Stimulated activated naive CD8-positive, alpha-beta T cell treated with anti-CD3 and anti-CD28 coated beads, Interleukin-15, Interleukin-2, amounts not matched to agents 100 ng/mL and 50 ng/mL, for 24 hours (primary cell): ENCODE data around the gene CFAP54.

Experiments used
- H3K27ac Mint-ChIP-seq: one replicate; pipeline ENCODE4 v1.8.0; 2021; ENCODE audit warnings: mild to moderate bottlenecking, mixed read lengths
- H3K27me3 Mint-ChIP-seq: one replicate; pipeline ENCODE4 v1.8.0; 2021; ENCODE audit warnings: mixed read lengths
- H3K36me3 Mint-ChIP-seq: one replicate; pipeline ENCODE4 v1.8.0; 2021; ENCODE audit warnings: low read depth, mixed read lengths
- H3K4me1 Mint-ChIP-seq: one replicate; pipeline ENCODE4 v1.8.0; 2021; ENCODE audit warnings: low read depth, mixed read lengths
- H3K4me3 Mint-ChIP-seq: one replicate; pipeline ENCODE4 v1.8.0; 2021; ENCODE audit warnings: mild to moderate bottlenecking, mixed read lengths
- H3K9me3 Mint-ChIP-seq: one replicate; pipeline ENCODE4 v1.8.0; 2021; ENCODE audit warnings: mixed read lengths

Gene CFAP54

DNA sequence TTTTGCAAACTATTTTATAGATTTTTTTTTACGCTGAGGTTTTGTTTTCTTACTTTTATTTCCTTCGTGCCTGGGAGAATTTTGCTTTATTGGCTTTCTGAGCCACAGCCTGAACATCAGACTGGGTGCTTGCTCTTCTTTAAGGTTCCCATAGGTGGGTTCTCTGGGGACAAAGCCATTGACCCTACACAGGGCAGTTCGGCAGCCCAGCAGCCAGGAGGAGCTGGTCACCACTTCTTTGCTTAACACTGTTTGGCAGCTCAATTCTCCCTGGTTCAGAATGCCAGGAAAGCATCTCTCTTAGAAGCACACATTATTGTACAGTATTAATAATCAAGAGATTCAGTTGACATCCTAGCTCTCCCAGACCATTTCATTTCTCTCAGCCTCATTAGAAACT, 276.9 kb downstream of the CFAP54 start:
- no peak overlapping the region for H3K27ac Mint-ChIP-seq
- no peaks in the 10 kb centered on the region for H3K27me3 Mint-ChIP-seq
- H3K36me3 Mint-ChIP-seq = no peaks in the 10 kb centered on the region
- no peak overlapping the region for H3K4me3 Mint-ChIP-seq
- no peaks in the 10 kb centered on the region for H3K4me1 Mint-ChIP-seq
- H3K9me3 Mint-ChIP-seq = no peaks in the 10 kb centered on the region

DNA sequence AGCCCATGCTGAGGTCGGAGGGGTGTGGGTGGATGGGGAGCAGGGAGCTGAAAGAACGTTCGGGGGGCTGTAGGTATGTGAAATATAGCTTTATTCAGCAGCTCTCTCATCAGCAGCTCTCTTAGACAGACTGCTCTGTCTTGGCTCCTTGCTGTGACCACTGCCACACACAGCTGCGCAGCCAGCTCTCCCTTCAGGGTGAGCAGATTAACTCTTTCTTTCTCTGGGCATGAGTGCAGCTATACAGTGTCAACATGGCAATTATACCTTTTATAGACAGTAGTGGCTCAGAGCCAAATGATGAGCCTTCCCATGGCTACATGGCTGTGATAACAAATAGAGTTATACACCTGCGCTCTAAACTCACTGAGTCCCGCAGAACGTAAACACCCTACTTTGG, 280.0 kb downstream of the CFAP54 start:
- Mint-ChIP-seq H3K27me3 (no peaks in the 10 kb centered on the region), H3K4me3 (no peak overlapping the region), H3K36me3 (no peaks in the 10 kb centered on the region), H3K27ac (no peak overlapping the region), H3K9me3 (no peaks in the 10 kb centered on the region), H3K4me1 (no peaks in the 10 kb centered on the region)

DNA sequence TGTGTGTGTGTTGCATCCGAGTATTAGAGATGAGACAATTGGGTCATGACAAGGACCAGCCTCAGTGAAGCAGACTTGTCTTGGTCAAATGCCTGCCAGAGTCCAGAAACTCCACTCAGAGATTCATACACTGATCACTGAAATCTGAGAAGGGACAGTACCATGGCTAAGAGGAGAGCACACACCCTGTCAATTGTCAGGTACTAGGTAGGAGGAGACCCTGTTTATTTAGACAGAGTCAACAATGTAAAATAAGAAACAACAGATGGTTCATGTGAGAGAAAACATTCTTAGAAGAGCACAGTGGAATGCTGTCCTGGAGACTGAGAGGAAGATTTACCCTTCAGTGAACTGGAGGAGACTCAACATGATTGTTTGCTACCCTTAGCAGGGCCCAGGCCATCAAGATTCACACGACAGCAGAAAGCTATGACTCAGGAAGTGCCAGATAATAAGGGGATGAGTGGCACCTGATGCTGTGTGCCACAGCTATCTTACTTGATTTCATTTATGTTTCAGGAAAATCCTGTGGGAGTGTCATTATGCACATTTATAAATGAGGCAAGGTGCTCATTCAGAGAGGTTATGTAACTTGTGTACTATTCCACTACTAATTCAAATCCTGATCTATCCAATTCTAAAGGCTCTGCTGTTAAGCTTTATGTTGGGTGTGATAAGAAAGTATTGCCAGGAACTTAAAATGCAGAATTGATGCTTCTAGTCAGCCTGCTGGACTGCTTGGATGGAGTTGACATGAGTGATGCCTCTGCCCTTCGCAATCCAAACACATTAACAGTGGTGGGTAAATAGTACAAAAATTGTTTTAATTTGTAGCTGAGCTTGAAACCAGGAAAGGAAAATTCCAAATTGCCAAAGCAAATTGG, 281.1 kb downstream of the CFAP54 start:
- Mint-ChIP-seq H3K27me3 (no peaks in the 10 kb centered on the region), H3K27ac (no peak overlapping the region), H3K36me3 (no peaks in the 10 kb centered on the region), H3K9me3 (no peaks in the 10 kb centered on the region), H3K4me1 (no peaks in the 10 kb centered on the region), H3K4me3 (no peak overlapping the region)

DNA sequence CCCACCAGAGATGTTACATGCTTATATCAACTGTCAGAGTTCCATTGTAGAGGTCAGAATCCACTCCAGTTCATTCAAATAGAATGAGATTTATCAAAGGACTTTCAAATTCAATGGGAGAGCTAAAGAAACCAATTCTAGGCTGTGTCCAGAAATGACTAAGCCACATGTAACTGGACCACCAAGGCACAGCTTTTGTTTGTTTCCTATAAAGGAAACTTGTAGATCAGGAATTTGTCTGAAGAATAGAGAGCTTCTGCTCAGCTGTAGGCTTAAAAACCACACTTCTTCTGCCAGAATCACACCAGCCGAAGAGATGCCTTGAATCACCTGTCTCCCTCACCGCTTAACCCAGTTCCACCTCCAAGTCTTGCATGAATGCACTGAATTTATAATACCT, 283.7 kb downstream of the CFAP54 start:
- no peaks in the 10 kb centered on the region for H3K4me1 Mint-ChIP-seq
- no peak overlapping the region for H3K4me3 Mint-ChIP-seq
- no peaks in the 10 kb centered on the region for H3K9me3 Mint-ChIP-seq
- no peak overlapping the region for H3K27ac Mint-ChIP-seq
- no peaks in the 10 kb centered on the region for H3K27me3 Mint-ChIP-seq
- H3K36me3 Mint-ChIP-seq = no peaks in the 10 kb centered on the region

DNA sequence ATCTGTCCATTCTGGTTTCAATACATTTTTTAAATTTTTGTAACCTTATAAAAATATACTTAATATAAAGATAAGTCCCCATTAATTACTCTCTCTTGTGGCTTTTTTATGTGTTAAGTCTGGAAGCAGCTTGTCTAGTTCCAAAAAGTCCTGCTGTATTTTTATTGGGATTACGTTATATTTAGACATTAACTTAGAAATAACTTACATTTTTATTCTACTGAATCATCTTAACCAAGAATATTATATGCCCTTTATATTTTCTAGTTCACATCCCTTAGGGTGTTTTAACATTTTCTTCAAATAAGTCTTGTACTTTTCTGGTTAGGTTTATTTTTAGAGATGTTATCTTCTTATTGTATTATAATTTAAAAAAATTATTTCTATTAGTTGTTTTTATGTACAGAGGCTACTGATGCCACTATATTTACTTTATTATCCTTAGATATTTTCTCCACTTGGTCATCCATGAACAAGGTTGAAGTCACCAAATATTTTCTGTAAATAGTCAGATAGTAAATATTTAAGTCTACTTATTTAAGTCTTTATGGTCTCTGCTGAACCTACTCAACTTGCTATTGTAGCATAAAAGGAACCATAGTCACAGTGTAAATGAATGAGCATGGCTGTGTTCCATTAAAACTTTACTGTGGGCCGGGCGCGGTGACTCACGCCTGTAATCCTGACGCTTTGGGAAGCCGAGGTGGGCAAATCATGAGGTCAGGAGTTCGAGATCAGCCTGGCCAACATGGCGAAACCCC, 285.3 kb downstream of the CFAP54 start:
- Mint-ChIP-seq H3K9me3 (no peaks in the 10 kb centered on the region), H3K27ac (no peak overlapping the region), H3K36me3 (no peaks in the 10 kb centered on the region), H3K4me3 (no peak overlapping the region), H3K4me1 (no peaks in the 10 kb centered on the region), H3K27me3 (no peaks in the 10 kb centered on the region)

DNA sequence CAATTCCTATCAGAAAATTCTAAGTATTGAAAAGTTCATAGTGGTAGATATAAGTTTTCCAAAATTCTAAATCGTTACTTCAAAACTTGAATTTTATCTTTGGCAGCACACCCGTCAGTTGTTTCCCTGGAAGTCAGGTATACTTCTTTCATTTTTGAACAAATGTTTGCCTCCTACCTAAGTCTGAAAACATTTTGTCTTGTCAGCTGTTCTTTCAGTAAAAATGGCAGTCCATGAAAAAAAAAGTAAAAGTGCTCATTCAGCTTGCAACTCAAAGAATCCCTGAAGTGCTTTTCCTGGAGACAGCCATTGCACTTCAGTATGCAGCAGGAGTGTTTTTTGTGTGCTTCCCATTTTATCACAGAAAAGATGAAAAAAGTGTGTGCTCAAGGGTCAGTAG, 287.5 kb downstream of the CFAP54 start:
- Mint-ChIP-seq H3K4me1 (no peaks in the 10 kb centered on the region), H3K27ac (no peak overlapping the region), H3K36me3 (no peaks in the 10 kb centered on the region), H3K4me3 (no peak overlapping the region), H3K27me3 (no peaks in the 10 kb centered on the region), H3K9me3 (no peaks in the 10 kb centered on the region)

DNA sequence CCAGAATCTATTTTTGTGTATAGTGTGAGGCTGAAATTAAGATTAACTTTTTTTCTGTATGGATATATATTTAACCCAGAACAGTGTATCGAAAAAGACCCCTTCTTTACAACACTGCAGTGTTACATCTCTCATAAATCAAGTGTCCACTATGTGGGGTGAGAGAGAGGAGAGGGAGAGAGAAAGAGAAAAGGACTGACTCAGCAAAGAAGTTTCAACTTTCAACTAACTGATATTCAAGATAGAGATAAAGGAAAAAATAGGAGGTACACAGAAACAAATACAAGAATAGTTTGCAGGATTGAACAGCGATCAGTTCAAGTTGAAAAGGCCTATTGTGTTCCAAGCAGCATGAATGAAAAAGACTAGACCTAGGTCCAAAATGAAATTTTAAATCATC, 291.0 kb downstream of the CFAP54 start:
- H3K27ac Mint-ChIP-seq = no peak overlapping the region
- H3K27me3 Mint-ChIP-seq = no peaks in the 10 kb centered on the region
- no peaks in the 10 kb centered on the region for H3K36me3 Mint-ChIP-seq
- no peaks in the 10 kb centered on the region for H3K9me3 Mint-ChIP-seq
- H3K4me1 Mint-ChIP-seq = no peaks in the 10 kb centered on the region
- no peak overlapping the region for H3K4me3 Mint-ChIP-seq

DNA sequence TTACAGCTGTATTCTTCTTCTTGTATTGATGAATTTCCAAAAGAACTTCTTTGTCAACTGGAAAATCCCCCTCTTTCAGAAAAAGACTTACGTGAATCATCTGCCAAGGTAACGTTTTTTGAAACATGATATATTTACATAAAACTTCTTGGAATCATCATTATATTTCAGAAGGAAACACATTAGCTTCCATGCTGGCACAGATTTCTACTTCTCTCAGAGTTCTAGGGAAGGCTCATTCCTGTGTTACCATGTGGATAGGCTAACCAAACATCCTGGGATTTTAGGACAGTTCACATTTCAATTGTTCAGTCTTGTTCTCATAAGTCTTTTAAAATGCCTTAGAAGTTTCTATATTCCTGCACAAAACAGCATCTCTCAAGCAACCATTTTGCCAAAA, 297.4 kb downstream of the CFAP54 start:
- no peak overlapping the region for H3K27ac Mint-ChIP-seq
- H3K4me1 Mint-ChIP-seq = no peaks in the 10 kb centered on the region
- no peak overlapping the region for H3K4me3 Mint-ChIP-seq
- H3K9me3 Mint-ChIP-seq = no peaks in the 10 kb centered on the region
- H3K27me3 Mint-ChIP-seq = no peaks in the 10 kb centered on the region
- no peaks in the 10 kb centered on the region for H3K36me3 Mint-ChIP-seq

DNA sequence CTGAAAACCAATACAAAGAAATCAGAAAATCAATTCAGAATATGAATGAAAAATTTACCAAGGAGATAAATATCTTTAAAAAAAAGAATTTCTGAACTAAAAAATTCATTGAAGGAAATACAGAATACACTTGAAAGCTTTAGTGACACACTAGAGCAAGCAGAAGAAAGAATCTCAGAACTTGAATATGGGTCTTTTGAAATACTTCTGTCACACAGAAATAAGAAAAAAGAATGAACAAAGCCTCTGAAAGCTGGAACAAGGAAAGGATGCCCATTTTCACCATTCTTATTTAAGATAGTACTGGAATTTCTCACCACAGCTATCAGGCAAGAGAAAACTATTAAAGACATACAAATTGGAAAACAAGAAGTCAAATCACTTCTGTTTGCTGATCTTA, 314.6 kb downstream of the CFAP54 start:
- Mint-ChIP-seq H3K36me3 (no peaks in the 10 kb centered on the region), H3K4me1 (no peaks in the 10 kb centered on the region), H3K4me3 (no peak overlapping the region), H3K27me3 (peaks cover 15% of the 10 kb centered on the region), H3K27ac (no peak overlapping the region), H3K9me3 (peaks cover 10% of the 10 kb centered on the region)

DNA sequence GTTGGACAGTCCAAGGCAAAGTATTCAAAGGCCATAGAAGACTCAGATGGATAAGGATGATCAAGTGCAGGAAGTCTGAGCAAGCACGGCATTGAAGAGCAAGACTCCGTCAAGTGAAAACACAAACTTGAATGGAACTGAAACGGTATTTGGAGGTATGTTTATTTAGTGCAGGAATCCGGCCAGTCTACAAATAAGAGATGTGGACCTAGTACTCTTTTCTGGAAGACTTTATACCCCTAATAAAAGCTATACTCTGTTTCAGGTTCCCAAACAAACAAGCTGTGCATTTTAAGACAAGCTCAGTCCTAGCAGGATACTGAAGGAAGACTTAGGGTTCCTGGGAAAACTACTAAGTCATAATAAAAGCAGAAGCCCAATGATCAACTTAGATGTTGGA, 316.9 kb downstream of the CFAP54 start:
- Mint-ChIP-seq H3K27ac (no peak overlapping the region), H3K4me3 (no peak overlapping the region), H3K4me1 (no peaks in the 10 kb centered on the region)

DNA sequence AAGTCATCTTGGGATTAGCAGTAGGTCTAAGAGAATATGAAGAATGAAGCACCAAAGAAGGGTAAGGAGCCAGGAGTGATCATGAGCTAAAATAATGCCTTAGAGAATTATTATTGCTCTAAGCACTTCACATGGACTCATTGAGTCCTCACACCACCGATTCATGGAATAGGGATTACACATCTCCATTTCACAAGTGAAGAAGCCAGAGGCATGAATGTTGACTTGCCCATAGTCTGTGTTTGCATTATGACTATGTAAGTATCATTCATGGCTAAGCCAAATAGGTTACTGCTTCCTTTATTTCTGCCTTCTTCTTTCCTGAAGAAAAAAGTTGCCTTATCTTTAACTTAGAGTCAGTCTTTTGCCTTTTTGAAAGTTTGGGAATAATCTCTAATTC, 318.4 kb downstream of the CFAP54 start:
- Mint-ChIP-seq H3K9me3 (peaks cover 10% of the 10 kb centered on the region), H3K36me3 (no peaks in the 10 kb centered on the region)

More for the DNA sequence above, 316.9 kb downstream of the CFAP54 start:
- no peaks in the 10 kb centered on the region for H3K27me3 Mint-ChIP-seq
- no peaks in the 10 kb centered on the region for H3K36me3 Mint-ChIP-seq
- H3K9me3 Mint-ChIP-seq = peaks cover 10% of the 10 kb centered on the region

DNA sequence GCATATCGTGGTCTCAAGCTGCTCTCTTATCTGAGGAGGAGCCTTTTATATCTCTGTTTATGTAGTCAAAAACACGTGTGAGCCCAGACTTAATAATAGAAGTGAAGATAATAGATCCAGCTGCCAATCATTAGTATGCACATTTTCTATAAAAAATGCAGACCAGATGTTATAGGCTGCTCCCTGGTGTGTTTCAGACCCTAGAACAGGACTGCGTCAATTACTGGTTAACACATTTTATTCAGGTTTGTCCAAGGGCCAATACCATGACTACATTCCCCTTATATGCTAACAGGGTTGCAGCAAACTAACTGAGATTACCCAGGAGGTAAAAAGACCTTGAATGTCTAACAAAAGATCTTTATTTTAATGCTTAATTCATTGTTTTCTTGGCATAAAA, 319.2 kb downstream of the CFAP54 start:
- H3K9me3 Mint-ChIP-seq = peaks cover 10% of the 10 kb centered on the region

More for the DNA sequence above, 318.4 kb downstream of the CFAP54 start:
- Mint-ChIP-seq H3K27me3 (peaks cover under 1% of the 10 kb centered on the region), H3K4me1 (no peaks in the 10 kb centered on the region), H3K27ac (no peak overlapping the region), H3K4me3 (no peak overlapping the region)

DNA sequence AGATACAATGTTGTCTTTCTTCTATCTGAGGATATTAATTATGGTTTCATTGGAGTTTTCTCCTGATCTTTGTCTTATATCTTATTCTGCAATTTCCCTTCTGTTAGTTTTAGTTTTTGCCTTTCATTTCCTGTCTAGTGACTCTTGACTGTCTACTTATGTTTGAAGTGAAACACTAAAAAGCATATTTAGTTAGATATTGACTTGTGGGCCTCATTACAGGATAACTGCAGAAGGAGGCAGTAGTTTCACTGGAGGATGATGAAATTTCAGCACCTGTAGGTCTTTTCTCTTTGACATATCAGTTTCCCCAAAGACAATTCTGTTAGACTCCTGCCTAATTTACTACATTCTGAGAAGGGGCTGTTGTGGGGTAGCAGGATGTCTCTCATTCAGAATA, 320.1 kb downstream of the CFAP54 start:
- no peak overlapping the region for H3K27ac Mint-ChIP-seq
- peaks cover 6% of the 10 kb centered on the region for H3K9me3 Mint-ChIP-seq
- H3K4me1 Mint-ChIP-seq = no peaks in the 10 kb centered on the region
- no peak overlapping the region for H3K4me3 Mint-ChIP-seq
- peaks cover 3% of the 10 kb centered on the region for H3K27me3 Mint-ChIP-seq
- H3K36me3 Mint-ChIP-seq = no peaks in the 10 kb centered on the region

More for the DNA sequence above, 319.2 kb downstream of the CFAP54 start:
- peaks cover 3% of the 10 kb centered on the region for H3K27me3 Mint-ChIP-seq
- H3K4me1 Mint-ChIP-seq = no peaks in the 10 kb centered on the region
- no peak overlapping the region for H3K27ac Mint-ChIP-seq
- no peaks in the 10 kb centered on the region for H3K36me3 Mint-ChIP-seq
- H3K4me3 Mint-ChIP-seq = no peak overlapping the region

DNA sequence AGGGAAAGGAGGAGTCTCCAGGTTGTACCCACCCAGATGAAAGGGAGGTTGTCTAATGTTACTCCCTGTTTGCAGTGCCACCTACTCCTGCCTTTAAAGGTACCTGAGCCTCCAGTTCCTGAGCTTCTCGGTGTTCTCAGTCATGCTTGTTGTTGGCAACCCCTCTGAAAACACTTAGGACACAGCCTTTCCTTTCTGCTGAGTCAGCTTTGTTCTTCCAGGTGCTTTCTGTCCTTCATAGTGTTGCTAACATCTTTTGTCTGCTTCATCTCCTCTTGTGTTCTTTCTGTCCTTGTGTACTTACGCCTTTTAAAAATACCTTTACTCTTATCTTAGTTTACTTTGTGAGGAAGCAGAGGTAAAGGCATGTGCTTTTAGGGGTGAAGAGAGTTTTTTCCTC, 320.7 kb downstream of the CFAP54 start:
- no peak overlapping the region for H3K27ac Mint-ChIP-seq
- H3K9me3 Mint-ChIP-seq = peaks cover under 1% of the 10 kb centered on the region
- no peak overlapping the region for H3K4me3 Mint-ChIP-seq
- no peaks in the 10 kb centered on the region for H3K4me1 Mint-ChIP-seq
- H3K36me3 Mint-ChIP-seq = no peaks in the 10 kb centered on the region
- H3K27me3 Mint-ChIP-seq = peaks cover 3% of the 10 kb centered on the region

DNA sequence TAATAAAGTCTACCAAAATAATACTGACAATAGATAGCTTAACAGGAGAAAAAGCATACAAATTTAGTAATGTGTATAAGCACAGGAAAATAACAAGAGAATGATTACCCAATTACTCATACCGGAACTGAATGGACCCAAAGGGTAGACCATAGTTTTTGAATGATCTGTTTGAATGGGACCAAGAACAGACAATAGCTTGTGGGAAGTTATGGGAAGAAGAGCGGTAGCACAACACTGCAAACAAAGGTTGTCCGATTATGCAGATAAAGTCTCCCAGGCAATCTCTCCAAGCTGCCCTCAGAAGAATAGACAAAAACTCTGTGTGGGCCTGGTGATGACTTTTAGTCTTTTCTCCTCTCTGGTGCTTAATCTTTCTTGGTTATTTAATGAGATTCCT, 321.1 kb downstream of the CFAP54 start:
- Mint-ChIP-seq H3K4me1 (no peaks in the 10 kb centered on the region), H3K27ac (no peak overlapping the region), H3K9me3 (no peaks in the 10 kb centered on the region), H3K36me3 (no peaks in the 10 kb centered on the region), H3K4me3 (no peak overlapping the region), H3K27me3 (peaks cover 3% of the 10 kb centered on the region)
